Suprapubic skin (tissue), 3 donors: ENCODE results near the gene TSSC4.

ENCODE experiments used
- CTCF ChIP-seq, 2 donors: fragments of 200-600 bp in 1 of 2; fragments of 450-650 bp in 1 of 2; sonication (generic) in 1 of 2; IDR thresholded peaks; one replicate each; pipeline ENCODE4 v1.5.1; 2016 to 2019; ENCODE audit warnings: antibody characterized with exemption in 2 of 2, mild to moderate bottlenecking in 1 of 2, moderate library complexity in 1 of 2
- POLR2AphosphoS5 ChIP-seq, 3 donors: sonication (generic); formaldehyde crosslinking; IDR thresholded peaks; one replicate each; pipeline ENCODE4 v1.6.1; 2017; ENCODE audit warnings: antibody characterized with exemption in 3 of 3

DNA sequence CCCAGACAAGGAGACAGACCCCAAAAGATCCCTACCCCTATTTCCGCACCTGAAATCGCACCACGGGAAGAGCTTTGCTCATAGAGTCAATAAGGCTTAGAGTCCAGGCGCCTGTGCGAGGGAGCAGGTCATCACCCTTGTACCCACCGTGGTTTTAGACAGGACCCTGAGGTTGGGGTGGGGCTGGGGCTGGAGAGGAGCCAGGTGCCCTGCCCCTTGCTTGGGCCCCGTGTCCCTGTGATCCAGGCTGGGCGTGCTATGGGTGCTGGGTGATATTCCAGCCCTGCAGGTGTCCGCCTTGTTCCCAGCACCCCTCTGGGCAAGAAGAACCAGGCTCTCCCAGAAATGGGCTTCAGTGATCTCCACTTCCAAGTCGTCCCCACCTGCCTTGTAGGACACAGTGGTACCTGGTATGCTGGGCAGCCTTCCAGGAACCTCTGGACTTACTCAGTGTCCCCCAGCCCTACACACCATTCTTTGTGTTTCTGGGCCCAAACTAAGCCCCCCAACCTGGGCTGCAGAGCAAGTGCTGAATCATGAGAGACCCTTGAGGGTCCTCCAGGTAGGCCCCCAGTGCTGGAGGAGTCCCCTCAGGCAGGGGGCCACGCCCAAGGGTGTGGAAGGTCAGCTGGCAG lies 18.9 kb upstream of the TSSC4 start:
- TF ChIP-seq CTCF (IDR thresholded peaks at IDR 0.05) (no peak), POLR2AphosphoS5 (IDR thresholded peaks at IDR 0.05) (no peak)
